NCI-H2227 treated with DMSO at 0.1 percent for 48 hours (cell line): ENCODE results near the gene YPEL4.
"Not testable (repeated sequence)": the region's sequence is repeated elsewhere in the genome, so short reads cannot be mapped to it uniquely, and the experiment has no call there.

Experiments used
- DNase-seq: peaks from one replicate; lab custom pipeline; 2025; lab: John Stamatoyannopoulos, UW

Gene YPEL4

GRCh38 chr11:57649826-57650738 lies at the start of gene YPEL4:
YPEL4 (minus strand) TSS chr11:57649912; CDS start chr11:57647107, 2,805 bp downstream.
- DNase-seq = peak; percentile 64

GRCh38 chr11:57698843-57699365 lies 49.2 kb upstream of the YPEL4 start:
- no peak for DNase-seq

GRCh38 chr11:57690474-57690873 lies 40.8 kb upstream of the YPEL4 start:
- DNase-seq = not testable (repeated sequence)

GRCh38 chr11:57681168-57681567 lies 31.5 kb upstream of the YPEL4 start:
- no peak for DNase-seq

- no peak for DNase-seq
Observed at GRCh38 chr11:57680552-57680874, 30.8 kb upstream of the YPEL4 start.

GRCh38 chr11:57679396-57679795 lies 29.7 kb upstream of the YPEL4 start:
- no peak for DNase-seq

GRCh38 chr11:57675176-57675941 lies 25.6 kb upstream of the YPEL4 start:
- DNase-seq = no peak

- no peak for DNase-seq
Observed at GRCh38 chr11:57674251-57674650, 24.5 kb upstream of the YPEL4 start.

GRCh38 chr11:57668434-57668782 lies 18.7 kb upstream of the YPEL4 start:
- DNase-seq = no peak

- peak; percentile 100 for DNase-seq
Observed at GRCh38 chr11:57667736-57668433, 18.2 kb upstream of the YPEL4 start, which contains the start of gene ZDHHC5. ZDHHC5 (plus strand) TSS chr11:57668114; CDS start chr11:57673091, 4,977 bp downstream.

GRCh38 chr11:57667117-57667735 lies 17.5 kb upstream of the YPEL4 start:
- peak; percentile 100 for DNase-seq

- no peak for DNase-seq
Observed at GRCh38 chr11:57663975-57664374, 14.3 kb upstream of the YPEL4 start.

- DNase-seq = no peak
Observed at GRCh38 chr11:57662893-57663292, 13.2 kb upstream of the YPEL4 start.

- DNase-seq = no peak
Observed at GRCh38 chr11:57659669-57660068, 10.0 kb upstream of the YPEL4 start.

GRCh38 chr11:57658023-57658361 lies 8.3 kb upstream of the YPEL4 start:
- DNase-seq = no peak

GRCh38 chr11:57657194-57658022 lies 7.7 kb upstream of the YPEL4 start, which contains the start of gene CLP1:
CLP1 (plus strand) TSS chr11:57657762; CDS start chr11:57659477, 1,715 bp downstream.
- peak; percentile 97 for DNase-seq

- DNase-seq = no peak
Observed at GRCh38 chr11:57656885-57657193, 7.1 kb upstream of the YPEL4 start.

GRCh38 chr11:57653163-57653562 lies 3.5 kb upstream of the YPEL4 start:
- DNase-seq = no peak

- DNase-seq = no peak
Observed at GRCh38 chr11:57652662-57653061, 3.0 kb upstream of the YPEL4 start.

GRCh38 chr11:57652230-57652629 lies 2.5 kb upstream of the YPEL4 start:
- not testable (repeated sequence) for DNase-seq

GRCh38 chr11:57651408-57651807 lies 1.7 kb upstream of the YPEL4 start:
- no peak for DNase-seq
